ENCODE data around the gene GALNT2. TPM values are rescaled to one million over a fixed set of nuclear protein-coding genes. Genes with fewer than 3 reads are reported as not detected.

GALNT2 gene
- total RNA-seq, 1 donor from 2014 or later: 58.0 TPM

DNA sequence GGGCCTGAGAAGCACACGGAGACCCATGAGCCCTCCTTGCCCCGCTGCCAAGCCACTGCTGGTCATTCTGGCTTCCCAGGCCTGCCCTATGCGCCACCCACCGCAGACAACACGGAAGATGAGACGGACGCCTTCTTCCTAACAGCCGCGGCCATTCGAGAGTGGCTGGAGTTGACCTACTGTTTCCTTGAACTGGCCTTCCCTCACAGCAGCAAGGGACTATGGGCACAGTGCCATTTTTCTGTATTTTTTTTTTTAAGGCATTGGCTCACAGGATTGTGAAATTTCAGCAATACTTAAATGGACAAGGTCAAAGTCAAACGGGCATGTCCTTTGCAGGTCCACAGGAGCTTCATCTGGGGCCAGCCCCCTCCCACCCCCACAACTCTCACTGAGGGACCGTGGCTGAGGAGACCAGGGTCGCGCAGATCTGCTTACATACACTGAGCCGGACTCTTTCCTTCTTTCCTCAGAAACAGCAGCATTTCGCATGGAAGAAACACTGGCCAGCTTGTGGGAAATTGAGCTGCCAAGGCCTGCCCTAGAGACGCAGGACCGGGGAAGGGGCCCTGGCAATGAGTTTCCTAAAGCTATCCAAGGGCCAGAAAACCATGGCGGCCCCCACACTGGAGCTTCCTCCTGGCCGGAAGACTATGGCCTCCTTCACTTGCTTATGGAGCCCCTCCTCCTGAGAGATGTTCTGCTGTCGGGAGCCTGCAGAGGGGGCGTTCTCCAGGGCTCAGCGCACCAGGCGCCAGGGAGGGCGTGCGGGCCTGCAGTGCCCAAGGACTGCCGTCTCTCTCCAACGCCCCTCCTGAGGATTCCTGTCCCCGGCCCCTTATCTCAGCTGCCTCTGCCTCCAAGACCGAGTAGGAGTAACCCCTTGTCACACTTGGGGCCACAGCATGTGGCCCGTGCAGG lies 260.2 kb downstream of the GALNT2 start:
- H3K4me1 Mint-ChIP-seq: peaks cover 8% of the 10 kb centered on the region
- peaks cover 5% of the 10 kb centered on the region for H3K36me3 Mint-ChIP-seq (ENCODE audit: low read depth)
- no peak overlapping the region for H3K4me3 Mint-ChIP-seq
- no peak for TF ChIP-seq CTCF (conservative IDR thresholded peaks at IDR 0.05)
- H3K9me3 Mint-ChIP-seq: no peaks in the 10 kb centered on the region
- H3K27me3 Mint-ChIP-seq (ENCODE audit: low read depth): no peaks in the 10 kb centered on the region
- no peak for DNase-seq (ENCODE audit: low read depth, low spot score)
- H3K27ac Mint-ChIP-seq (ENCODE audit: unreplicated experiment): no peak overlapping the region

DNA sequence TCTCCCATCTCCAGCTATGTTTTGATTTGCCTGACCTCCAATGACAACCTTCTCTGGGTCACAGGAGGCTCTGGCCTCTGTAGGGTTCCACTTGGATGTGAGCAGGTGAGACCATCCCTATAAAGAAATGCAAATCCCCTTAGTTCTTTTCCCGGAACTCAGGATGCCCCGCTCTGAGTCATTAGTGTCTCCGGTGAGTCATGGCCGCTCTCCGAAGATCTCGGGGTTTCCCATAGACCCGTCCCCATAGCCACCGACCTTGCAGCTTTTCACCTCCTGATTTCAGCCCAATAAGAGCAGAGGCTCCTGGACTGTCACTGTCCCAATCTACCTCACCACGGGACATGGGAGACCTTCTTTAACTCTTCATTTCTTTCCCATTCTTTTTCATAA lies 260.9 kb downstream of the GALNT2 start:
- TF ChIP-seq CTCF (conservative IDR thresholded peaks at IDR 0.05): no peak
- Mint-ChIP-seq H3K9me3 (no peaks in the 10 kb centered on the region), H3K36me3 (ENCODE audit: low read depth) (peaks cover 7% of the 10 kb centered on the region), H3K27me3 (ENCODE audit: low read depth) (no peaks in the 10 kb centered on the region), H3K4me3 (no peak overlapping the region), H3K27ac (ENCODE audit: unreplicated experiment) (no peak overlapping the region), H3K4me1 (peaks cover 15% of the 10 kb centered on the region)
- no peak for DNase-seq (ENCODE audit: low read depth, low spot score)

- no peak for TF ChIP-seq CTCF (conservative IDR thresholded peaks at IDR 0.05)
- Mint-ChIP-seq H3K27me3 (ENCODE audit: low read depth) (no peaks in the 10 kb centered on the region), H3K27ac (ENCODE audit: unreplicated experiment) (no peak overlapping the region), H3K9me3 (no peaks in the 10 kb centered on the region), H3K4me1 (peaks cover 20% of the 10 kb centered on the region), H3K4me3 (no peak overlapping the region), H3K36me3 (ENCODE audit: low read depth) (peaks cover 7% of the 10 kb centered on the region)
- DNase-seq (ENCODE audit: low read depth, low spot score): no peak
Observed at GRCh38 chr1:230328342-230329015, 261.4 kb downstream of the GALNT2 start.

DNA sequence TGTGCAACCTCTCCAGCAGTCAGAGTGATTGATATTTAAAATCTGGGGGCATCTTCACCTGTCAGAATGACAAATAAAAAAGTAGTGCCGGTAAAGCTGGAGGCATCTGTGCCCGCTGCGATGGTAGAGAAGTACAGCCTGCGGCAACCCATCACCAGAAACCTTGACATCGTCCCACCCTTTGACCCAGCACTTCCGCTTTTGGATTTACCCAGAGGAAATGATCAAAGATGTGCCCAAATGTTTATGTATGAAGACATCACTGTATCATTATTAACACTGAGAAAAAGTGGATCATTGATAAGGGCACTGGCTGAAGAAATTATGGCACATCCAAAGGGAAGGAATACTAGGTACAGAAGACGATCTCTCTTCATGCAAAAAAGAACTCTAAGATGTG lies 263.1 kb downstream of the GALNT2 start:
- H3K27me3 Mint-ChIP-seq (ENCODE audit: low read depth): no peaks in the 10 kb centered on the region
- peaks cover 20% of the 10 kb centered on the region for H3K4me1 Mint-ChIP-seq
- no peak for TF ChIP-seq CTCF (conservative IDR thresholded peaks at IDR 0.05)
- peaks cover 7% of the 10 kb centered on the region for H3K36me3 Mint-ChIP-seq (ENCODE audit: low read depth)
- no peak overlapping the region for H3K4me3 Mint-ChIP-seq
- no peaks in the 10 kb centered on the region for H3K9me3 Mint-ChIP-seq
- no peak for DNase-seq (ENCODE audit: low read depth, low spot score)
- no peak overlapping the region for H3K27ac Mint-ChIP-seq (ENCODE audit: unreplicated experiment)

Data from neural crest cell (in vitro differentiated cells).